H1 (cell line): ENCODE measurements around the gene GNB1L. TPM values are rescaled to one million over a fixed set of nuclear protein-coding genes. Genes with fewer than 3 reads are reported as not detected.

Source experiments
- CTCF ChIA-PET: fragments of 300-600 bp; sonication (Branson Sonifier 250); formaldehyde crosslinking; loops from one replicate; lab custom pipeline; 2021; ENCODE audit not compliant: partially characterized antibody; lab: Charles Lee
- POLR2A ChIA-PET: fragments of 300-600 bp; sonication (Branson Sonifier 250); formaldehyde crosslinking; loops from one replicate; lab custom pipeline; 2021; ENCODE audit warnings: inconsistent platforms; ENCODE audit not compliant: partially characterized antibody; lab: Charles Lee
- DNase-seq, 2 experiments: peaks; one replicate each; pipeline versions ENCODE4 v3.0.0 to v3.0.0-alpha.2; 2010 to 2022; ENCODE audit warnings: low spot score in 2 of 2, low read depth in 1 of 2, mixed read lengths in 1 of 2
- FAIRE-seq: peaks from 2 replicates; lab custom pipeline; 2011; peaks lifted over from hg19 to GRCh38; lab: Jason Lieb, UNC
- H2AFZ ChIP-seq: 2 replicates; pipeline ENCODE4 v1.8.1; 2012; ENCODE audit warnings: low read length, inconsistent platforms
- H2AK5ac ChIP-seq: 2 replicates; pipeline ENCODE4 v1.6.1; 2013; ENCODE audit warnings: low read depth, low read length
- H2BK120ac ChIP-seq: replicated peaks from 2 replicates; pipeline ENCODE3; 2013; ENCODE audit warnings: low read depth, low read length, inconsistent platforms
- H2BK12ac ChIP-seq: 2 replicates; pipeline ENCODE4 v1.6.1; 2013; ENCODE audit warnings: low read depth, low read length
- H2BK15ac ChIP-seq: 2 replicates; pipeline ENCODE4 v1.6.1; 2013; ENCODE audit warnings: low read length
- H2BK20ac ChIP-seq: 2 replicates; pipeline ENCODE4 v1.6.1; 2013; ENCODE audit warnings: low read length
- H2BK5ac ChIP-seq: 2 replicates; pipeline ENCODE4 v1.6.1; 2013; ENCODE audit warnings: low read depth, low read length
- H3K14ac ChIP-seq: 2 replicates; pipeline ENCODE4 v1.6.1; 2013; ENCODE audit warnings: inconsistent platforms; ENCODE audit not compliant: insufficient read length
- H3K18ac ChIP-seq: 2 replicates; pipeline ENCODE4 v1.6.1; 2013; ENCODE audit warnings: low read length; ENCODE audit errors: extremely low read depth
- H3K23ac ChIP-seq: 2 replicates; pipeline ENCODE4 v1.6.1; 2013; ENCODE audit warnings: inconsistent platforms; ENCODE audit not compliant: insufficient read length
- H3K23me2 ChIP-seq: 2 replicates; pipeline ENCODE4 v1.6.1; 2013; ENCODE audit warnings: low read depth, low read length
- H3K27ac ChIP-seq: 2 replicates; pipeline ENCODE4 v1.6.1; 2011; ENCODE audit warnings: low read depth, low read length, inconsistent platforms
- H3K27me3 ChIP-seq, 4 experiments: replicated peaks in 1 of 4; 1 replicate in 1 of 4; 2 replicates in 3 of 4; pipeline versions ENCODE4 v1.6.1 to v1.8.1; 2011 to 2013; ENCODE audit warnings: low read length in 3 of 4, mild to moderate bottlenecking in 3 of 4, inconsistent platforms in 2 of 4, mixed read lengths in 2 of 4, moderate library complexity in 1 of 4; ENCODE audit not compliant: control insufficient read depth in 3 of 4, insufficient read depth in 3 of 4; ENCODE audit errors: extremely low read depth in 1 of 4
- H3K36me3 ChIP-seq, 4 experiments: 2 replicates each; pipeline versions ENCODE4 v1.6.1 to v1.8.1; 2011 to 2013; ENCODE audit warnings: mild to moderate bottlenecking in 4 of 4, low read length in 3 of 4, moderate library complexity in 2 of 4, control low read depth in 1 of 4, inconsistent platforms in 1 of 4; ENCODE audit not compliant: insufficient read depth in 4 of 4, control insufficient read depth in 2 of 4
- H3K4ac ChIP-seq: replicated peaks from 2 replicates; pipeline ENCODE3; 2013; ENCODE audit warnings: low read length, low read depth, mixed read lengths, inconsistent platforms; ENCODE audit not compliant: insufficient read length
- H3K4me1 ChIP-seq, 4 experiments: replicated peaks in 1 of 4; 1 replicate in 1 of 4; 2 replicates in 3 of 4; pipeline versions ENCODE4 v1.6.1 to v1.8.1; 2011 to 2013; ENCODE audit warnings: low read length in 3 of 4, inconsistent platforms in 2 of 4, mixed read lengths in 1 of 4; ENCODE audit not compliant: insufficient read depth in 4 of 4, control insufficient read depth in 3 of 4
- H3K4me2 ChIP-seq, 2 experiments: 2 replicates each; pipeline versions ENCODE4 v1.6.1 to v1.8.1; 2011 to 2013; ENCODE audit warnings: low read depth in 2 of 2, low read length in 2 of 2, control low read depth in 1 of 2, inconsistent platforms in 1 of 2, mild to moderate bottlenecking in 1 of 2; ENCODE audit not compliant: insufficient read depth in 1 of 2
- H3K4me3 ChIP-seq, 4 experiments: fragments of 200-600, 300-600 bp in 1 of 4; sonication (generic), shearing (Covaris generic), sonication (Bioruptor Twin) in 1 of 4; 2 replicates each; pipeline versions ENCODE4 v1.5.1 to v1.8.1; 2011 to 2016; ENCODE audit warnings: low read length in 4 of 4, low read depth in 3 of 4, control low read depth in 2 of 4, inconsistent platforms in 2 of 4, mild to moderate bottlenecking in 2 of 4, mixed read lengths in 1 of 4, moderate library complexity in 1 of 4; ENCODE audit not compliant: insufficient read depth in 2 of 4; ENCODE audit errors: extremely low read depth in 1 of 4
- H3K56ac ChIP-seq: replicated peaks from 2 replicates; pipeline ENCODE3; 2013; ENCODE audit warnings: low read depth, mild to moderate bottlenecking, mixed read lengths, low read length, inconsistent platforms; ENCODE audit not compliant: insufficient read length
- H3K79me1 ChIP-seq: 2 replicates; pipeline ENCODE4 v1.6.1; 2013; ENCODE audit warnings: low read depth, low read length, control low read depth
- H3K79me2 ChIP-seq, 2 experiments: 2 replicates each; pipeline versions ENCODE4 v1.6.1 to v1.8.1; 2012 to 2013; ENCODE audit warnings: low read length in 2 of 2, mild to moderate bottlenecking in 2 of 2, inconsistent platforms in 1 of 2; ENCODE audit not compliant: insufficient read depth in 2 of 2, control insufficient read depth in 1 of 2
- H3K9ac ChIP-seq, 4 experiments: replicated peaks in 1 of 4; 1 replicate in 1 of 4; 2 replicates in 3 of 4; pipeline versions ENCODE4 v1.6.1 to v1.8.1; 2011 to 2013; ENCODE audit warnings: low read depth in 3 of 4, low read length in 3 of 4, control low read depth in 2 of 4, mild to moderate bottlenecking in 2 of 4, moderate library complexity in 2 of 4, inconsistent platforms in 1 of 4; ENCODE audit errors: extremely low read depth in 1 of 4
- H3K9me3 ChIP-seq, 2 experiments: 2 replicates each; pipeline versions ENCODE4 v1.6.1 to v1.8.1; 2012 to 2013; ENCODE audit warnings: mild to moderate bottlenecking in 2 of 2, moderate library complexity in 2 of 2, control low read depth in 1 of 2, inconsistent platforms in 1 of 2, low read depth in 1 of 2, low read length in 1 of 2, mixed read lengths in 1 of 2; ENCODE audit not compliant: insufficient read depth in 2 of 2
- H4K20me1 ChIP-seq, 2 experiments: replicated peaks in 1 of 2; 2 replicates each; pipeline versions ENCODE3 to v1.8.1; 2011 to 2013; ENCODE audit warnings: inconsistent platforms in 2 of 2, low read length in 2 of 2, mild to moderate bottlenecking in 1 of 2; ENCODE audit not compliant: insufficient read depth in 2 of 2, control insufficient read depth in 1 of 2
- H4K5ac ChIP-seq: 2 replicates; pipeline ENCODE4 v1.6.1; 2013; ENCODE audit warnings: low read length, low read depth, mixed read lengths, inconsistent platforms; ENCODE audit not compliant: insufficient read length
- H4K8ac ChIP-seq: 2 replicates; pipeline ENCODE4 v1.8.0; 2013; ENCODE audit warnings: mild to moderate bottlenecking, moderate library complexity, low read length, inconsistent platforms; ENCODE audit not compliant: insufficient read depth; ENCODE audit errors: extremely low read depth
- H4K91ac ChIP-seq: replicated peaks from 2 replicates; pipeline ENCODE3; 2013; ENCODE audit warnings: low read length, mixed read lengths, inconsistent platforms; ENCODE audit not compliant: insufficient read length
- BCL11A ChIP-seq, 2 experiments: IDR thresholded peaks; one replicate each; pipeline ENCODE4 v1.6.1; 2011; ENCODE audit warnings: low read depth in 2 of 2, low read length in 2 of 2, mild to moderate bottlenecking in 2 of 2
- CBX8 ChIP-seq: fragments of 300-800, 300-1000 bp; sonication (generic); IDR thresholded peaks from 2 replicates; pipeline ENCODE4 v1.7.1; 2016; ENCODE audit warnings: low read depth, low read length, borderline replicate concordance
- HDAC6 ChIP-seq: IDR thresholded peaks from one replicate; pipeline ENCODE4 v1.7.1; 2012; ENCODE audit warnings: low read depth, mild to moderate bottlenecking, inconsistent platforms, low read length, moderate library complexity
- KDM1A ChIP-seq: fragments of 200-600, 300-600 bp; sonication (generic); IDR thresholded peaks from 2 replicates; pipeline ENCODE4 v1.7.1; 2016; ENCODE audit warnings: mild to moderate bottlenecking, low read length, borderline replicate concordance
- RNF2 ChIP-seq: fragments of 200-900, 300-1000 bp; sonication (generic); IDR thresholded peaks from 2 replicates; pipeline ENCODE4 v1.7.1; 2016; ENCODE audit warnings: borderline replicate concordance, low read depth, mild to moderate bottlenecking, antibody characterized with exemption, low read length; ENCODE audit not compliant: poor library complexity, severe bottlenecking; ENCODE audit errors: missing control alignments
- SIN3A ChIP-seq, 2 experiments: IDR thresholded peaks in 1 of 2; conservative IDR thresholded peaks in 1 of 2; 2 replicates each; pipeline ENCODE4 v1.6.1; 2011 to 2012; ENCODE audit warnings: low read length in 2 of 2, improper control_type of control experiment in 1 of 2, low read depth in 1 of 2, mild to moderate bottlenecking in 1 of 2
- TAF1 ChIP-seq: IDR thresholded peaks from 2 replicates; pipeline ENCODE4 v1.6.1; 2011; ENCODE audit warnings: mild to moderate bottlenecking, low read depth, low read length
- WGBS, 2 experiments: shearing (Covaris generic) in 1 of 2; methylation state at CpG; one replicate each; pipeline versions ENCODE4 v1.1.6 to v1.1.7; 2013 to 2015; ENCODE audit warnings: low lambda C conversion rate in 2 of 2, mixed read lengths in 2 of 2, inconsistent platforms in 1 of 2, low coverage in 1 of 2, missing lambda C conversion rate in 1 of 2; ENCODE audit not compliant: insufficient replicate concordance in 2 of 2, insufficient coverage in 1 of 2, insufficient read length in 1 of 2; ENCODE audit errors: extremely low coverage in 1 of 2, missing lambda C conversion rate in 1 of 2; 5-methylcytosine and 5-hydroxymethylcytosine counted together
- polyA plus RNA-seq, 7 experiments: library from polyadenylated mRNA; depleted of rRNA in 3 of 7; stranded (reverse) in 5 of 7; unstranded in 2 of 7; fragments of >200 nt in 5 of 7; fragments of 200-250 nt in 2 of 7; gene quantifications; 1 replicate in 5 of 7; 2 replicates in 1 of 7; 4 replicates in 1 of 7; pipeline versions ENCODE4 v1.2.1 to v1.2.3, GENCODE V29; 2011 to 2013; ENCODE audit warnings: missing spikeins in 2 of 7, mixed read lengths in 2 of 7
- total RNA-seq: library from RNA; stranded (reverse); fragmentation: NEBNext Ultra II Directional; extraction: Animal tissue kit (Norgen Biotek cat#: 25700); gene quantifications from 2 replicates; pipeline ENCODE4 v1.2.1, GENCODE V29; 2021
- TF ChIP-seq, protein P1 (sequence below): IDR thresholded peaks from 2 replicates; pipeline ENCODE4 v1.6.1; 2011; ENCODE audit warnings: low read length, improper control_type of control experiment

The GNB1L gene
- total and polyA plus RNA-seq, 2 of the 8 experiments (the other 6 are each of a cell fraction or from before 2014, with no cell fraction given): 14.0 to 15.6 TPM

GRCh38 chr22:19793161-19793560, 61.5 kb downstream of the GNB1L start:
- Histone ChIP-seq H2BK15ac (no peak overlapping the region), H3K23me2 (no peaks in the 10 kb centered on the region), H3K23ac (no peak overlapping the region), H4K5ac (no peak overlapping the region), H2BK20ac (no peak overlapping the region), H3K14ac (no peak overlapping the region), H3K36me3 (no peaks in the 10 kb centered on the region), H3K9ac (no peak overlapping the region), H3K79me1 (0 out of 2 replicates have a peak, but pooled peaks cover 2% of the 10 kb centered on the region), H3K79me2 (no peaks in the 10 kb centered on the region), H2BK12ac (no peak overlapping the region), H4K20me1 (peaks cover 0 to 5% of the 10 kb centered on the region in 2 experiments), H4K91ac (no peak overlapping the region), H4K8ac (no peak overlapping the region), H2BK5ac (no peak overlapping the region), H3K27me3 (no peaks in the 10 kb centered on the region), H3K4ac (no peak overlapping the region), H3K56ac (no peak overlapping the region), H3K9me3 (no peaks in the 10 kb centered on the region), H3K18ac (no peak overlapping the region), H3K4me2 (no peak overlapping the region), H2AFZ (no peak overlapping the region), H3K27ac (no peak overlapping the region), H2BK120ac (no peak overlapping the region), H2AK5ac (no peak overlapping the region), H3K4me3 (no peak overlapping the region), H3K4me1 (no peaks in the 10 kb centered on the region; a peak in 1 of 7 replicates)
- DNase-seq (no peak), FAIRE-seq (no peak)
- ChIA-PET CTCF (interaction anchor here (1.1 to 1.6 kb wide), 3 partner anchors 11 to 120 kb away, joined by 4 to 6 read pairs (median 4); no protein-coding TSS in a partner anchor), POLR2A (no interaction called here)
- 70% methylated on average over 2 of the region's 2 CpGs; no CpG with 5 or more reads in 1 of the 2 experiments for WGBS, 2 experiments
- no peak for TF ChIP-seq KDM1A
- no peak for TF ChIP-seq HDAC6
- no peak for TF ChIP-seq SIN3A (conservative IDR thresholded peaks at IDR 0.05 in 1 of 2, IDR thresholded peaks at IDR 0.05 in 1 of 2; ENCODE audit: low read depth in 1 of 2, low read length in 2 of 2)
- no peak for TF ChIP-seq TAF1
- TF ChIP-seq BCL11A (IDR thresholded peaks at IDR 0.05; ENCODE audit: low read depth in 2 of 2, low read length in 2 of 2): no peak
- TF ChIP-seq, protein P1, sequence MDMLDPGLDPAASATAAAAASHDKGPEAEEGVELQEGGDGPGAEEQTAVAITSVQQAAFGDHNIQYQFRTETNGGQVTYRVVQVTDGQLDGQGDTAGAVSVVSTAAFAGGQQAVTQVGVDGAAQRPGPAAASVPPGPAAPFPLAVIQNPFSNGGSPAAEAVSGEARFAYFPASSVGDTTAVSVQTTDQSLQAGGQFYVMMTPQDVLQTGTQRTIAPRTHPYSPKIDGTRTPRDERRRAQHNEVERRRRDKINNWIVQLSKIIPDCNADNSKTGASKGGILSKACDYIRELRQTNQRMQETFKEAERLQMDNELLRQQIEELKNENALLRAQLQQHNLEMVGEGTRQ: no peak
- no peak for TF ChIP-seq CBX8
- no peak for TF ChIP-seq RNF2
